Upper lobe of left lung (tissue), 4 donors: ENCODE measurements around the gene SPOP.

Experiments
- EP300 ChIP-seq, 4 donors: sonication (generic); formaldehyde crosslinking; IDR thresholded peaks; one replicate each; pipeline ENCODE4 v1.5.1; 2017; ENCODE audit warnings: antibody characterized with exemption in 4 of 4, control low read depth in 2 of 4
- POLR2A ChIP-seq, 4 donors: fragments of 450-650 bp; IDR thresholded peaks; one replicate each; pipeline ENCODE4 v1.5.1; 2016 to 2017; ENCODE audit warnings: antibody characterized with exemption in 4 of 4, mild to moderate bottlenecking in 2 of 4
- POLR2AphosphoS5 ChIP-seq, 2 donors: sonication (generic); formaldehyde crosslinking; IDR thresholded peaks; one replicate each; pipeline ENCODE4 v1.5.1; 2017; ENCODE audit warnings: antibody characterized with exemption in 2 of 2
- TF ChIP-seq, protein P1 (sequence below), 6 experiments: fragments of 450-650 bp in 4 of 6; fragments of 200-600 bp in 2 of 6; sonication (generic) in 2 of 6; IDR thresholded peaks; one replicate each; pipeline ENCODE4 v1.5.1; 2016 to 2019; ENCODE audit warnings: antibody characterized with exemption in 6 of 6

DNA sequence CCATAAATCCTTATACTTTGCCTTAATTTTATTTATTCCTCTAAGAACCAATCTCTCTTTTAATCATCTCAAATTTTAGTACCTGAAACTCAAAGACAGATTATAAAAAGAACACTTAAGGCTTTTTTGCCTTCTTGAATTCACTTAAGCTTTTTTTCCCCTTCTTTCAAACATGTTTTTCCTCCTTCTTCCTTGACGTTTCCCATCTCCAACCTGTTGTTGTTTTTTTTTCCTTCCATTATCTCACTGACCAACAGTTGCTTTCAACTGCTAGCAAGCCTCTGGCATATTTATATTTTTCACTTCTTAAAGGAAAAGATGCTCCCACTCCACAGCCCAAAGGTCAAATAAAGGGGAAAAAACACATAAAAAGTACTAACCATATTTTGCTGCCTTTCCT is 32.2 kb downstream of the SPOP start:
- TF ChIP-seq POLR2AphosphoS5 (IDR thresholded peaks at IDR 0.05) = no peak
- TF ChIP-seq, protein P1, sequence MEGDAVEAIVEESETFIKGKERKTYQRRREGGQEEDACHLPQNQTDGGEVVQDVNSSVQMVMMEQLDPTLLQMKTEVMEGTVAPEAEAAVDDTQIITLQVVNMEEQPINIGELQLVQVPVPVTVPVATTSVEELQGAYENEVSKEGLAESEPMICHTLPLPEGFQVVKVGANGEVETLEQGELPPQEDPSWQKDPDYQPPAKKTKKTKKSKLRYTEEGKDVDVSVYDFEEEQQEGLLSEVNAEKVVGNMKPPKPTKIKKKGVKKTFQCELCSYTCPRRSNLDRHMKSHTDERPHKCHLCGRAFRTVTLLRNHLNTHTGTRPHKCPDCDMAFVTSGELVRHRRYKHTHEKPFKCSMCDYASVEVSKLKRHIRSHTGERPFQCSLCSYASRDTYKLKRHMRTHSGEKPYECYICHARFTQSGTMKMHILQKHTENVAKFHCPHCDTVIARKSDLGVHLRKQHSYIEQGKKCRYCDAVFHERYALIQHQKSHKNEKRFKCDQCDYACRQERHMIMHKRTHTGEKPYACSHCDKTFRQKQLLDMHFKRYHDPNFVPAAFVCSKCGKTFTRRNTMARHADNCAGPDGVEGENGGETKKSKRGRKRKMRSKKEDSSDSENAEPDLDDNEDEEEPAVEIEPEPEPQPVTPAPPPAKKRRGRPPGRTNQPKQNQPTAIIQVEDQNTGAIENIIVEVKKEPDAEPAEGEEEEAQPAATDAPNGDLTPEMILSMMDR (IDR thresholded peaks at IDR 0.05) = no peak
- no peak for TF ChIP-seq POLR2A (IDR thresholded peaks at IDR 0.05)
- TF ChIP-seq EP300 (IDR thresholded peaks at IDR 0.05) = no peak
